ENCODE measurements around the gene PURA.

PURA gene

GRCh38 chr5:140113699-140114263 is at the start of gene PURA:
Gene PURA (plus strand): TSS chr5:140114109. CDS start chr5:140114182, 73 bp downstream.
- no peak for TF ChIP-seq CTCF (IDR thresholded peaks at IDR 0.05; ENCODE audit: low read depth, low read length, missing control alignments)
- peak; percentile 92 for DNase-seq
- H3K36me3 ChIP-seq (replicated peaks) = no peaks in the 10 kb centered on the region
- H3K4me3 ChIP-seq (ENCODE audit: low read depth, low read length) = peak within 1 kb of the TSS; percentile 76
- in situ Hi-C loops (cut with HindIII; ENCODE audit: low pct_ligation_motif_present, low sequenced_read_pairs) = no loop called here
- peak within 1 kb of the TSS; percentile 69 for H3K27ac ChIP-seq
- no peaks in the 10 kb centered on the region for H3K27me3 ChIP-seq (replicated peaks)

GRCh38 chr5:140072812-140073211 is 41.1 kb upstream of the PURA start:
- Histone ChIP-seq H3K27me3 (replicated peaks) (peaks cover 2% of the 10 kb centered on the region), H3K36me3 (replicated peaks) (no peaks in the 10 kb centered on the region), H3K27ac (no peak overlapping the region), H3K4me3 (ENCODE audit: low read depth, low read length) (no peak overlapping the region)
- TF ChIP-seq CTCF (IDR thresholded peaks at IDR 0.05; ENCODE audit: low read depth, low read length, missing control alignments) = no peak
- in situ Hi-C loops (cut with HindIII; ENCODE audit: low pct_ligation_motif_present, low sequenced_read_pairs) = no loop called here
- DNase-seq = no peak

GRCh38 chr5:140073296-140073695 is 40.6 kb upstream of the PURA start:
- Histone ChIP-seq H3K27me3 (replicated peaks) (peaks cover 2% of the 10 kb centered on the region), H3K27ac (no peak overlapping the region), H3K4me3 (ENCODE audit: low read depth, low read length) (no peak overlapping the region), H3K36me3 (replicated peaks) (no peaks in the 10 kb centered on the region)
- no peak for TF ChIP-seq CTCF (IDR thresholded peaks at IDR 0.05; ENCODE audit: low read depth, low read length, missing control alignments)
- DNase-seq = no peak
- in situ Hi-C loops (cut with HindIII; ENCODE audit: low pct_ligation_motif_present, low sequenced_read_pairs) = no loop called here

GRCh38 chr5:140075371-140075770 is 38.5 kb upstream of the PURA start:
- no peak overlapping the region for H3K27ac ChIP-seq
- DNase-seq = no peak
- no peak overlapping the region for H3K4me3 ChIP-seq (ENCODE audit: low read depth, low read length)
- TF ChIP-seq CTCF (IDR thresholded peaks at IDR 0.05; ENCODE audit: low read depth, low read length, missing control alignments) = no peak
- in situ Hi-C loops (cut with HindIII; ENCODE audit: low pct_ligation_motif_present, low sequenced_read_pairs) = no loop called here
- H3K27me3 ChIP-seq (replicated peaks) = peaks cover 2% of the 10 kb centered on the region
- no peaks in the 10 kb centered on the region for H3K36me3 ChIP-seq (replicated peaks)

- peaks cover 2% of the 10 kb centered on the region for H3K27me3 ChIP-seq (replicated peaks)
- H3K36me3 ChIP-seq (replicated peaks) = no peaks in the 10 kb centered on the region
- H3K27ac ChIP-seq = no peak overlapping the region
- no peak overlapping the region for H3K4me3 ChIP-seq (ENCODE audit: low read depth, low read length)
- DNase-seq = no peak
- TF ChIP-seq CTCF (IDR thresholded peaks at IDR 0.05; ENCODE audit: low read depth, low read length, missing control alignments) = no peak
- in situ Hi-C loops (cut with HindIII; ENCODE audit: low pct_ligation_motif_present, low sequenced_read_pairs) = no loop called here
Measured at GRCh38 chr5:140076142-140076541, 37.8 kb upstream of the PURA start.

- Histone ChIP-seq H3K36me3 (replicated peaks) (no peaks in the 10 kb centered on the region), H3K27me3 (replicated peaks) (peaks cover 2% of the 10 kb centered on the region), H3K4me3 (ENCODE audit: low read depth, low read length) (no peak overlapping the region), H3K27ac (no peak overlapping the region)
- TF ChIP-seq CTCF (IDR thresholded peaks at IDR 0.05; ENCODE audit: low read depth, low read length, missing control alignments) = no peak
- no peak for DNase-seq
- in situ Hi-C loops (cut with HindIII; ENCODE audit: low pct_ligation_motif_present, low sequenced_read_pairs) = no loop called here
Measured at GRCh38 chr5:140076788-140077187, 37.1 kb upstream of the PURA start.

All from brain microvascular endothelial cell (primary cell).